NB4 (cell line): Measurements from ENCODE around the gene ANKHD1.
"Not testable (repeated sequence)": the region's sequence is repeated elsewhere in the genome, so short reads cannot be mapped to it uniquely, and the experiment has no call there.

Source experiments
- DNase-seq: peaks from one replicate; pipeline ENCODE4 v3.0.0; 2010; ENCODE audit warnings: low read depth
- H3K4me3 ChIP-seq: one replicate; pipeline ENCODE4 v1.5.1; 2011; ENCODE audit warnings: mild to moderate bottlenecking, low read depth, low read length, moderate library complexity
- CTCF ChIP-seq: IDR thresholded peaks from one replicate; pipeline ENCODE4 v1.5.1; 2012; ENCODE audit warnings: low read depth, low read length
- MYC ChIP-seq: IDR thresholded peaks from 2 replicates; pipeline ENCODE4 v1.6.1; 2011; ENCODE audit warnings: low read depth, low read length
- POLR2A ChIP-seq: IDR thresholded peaks from 2 replicates; pipeline ENCODE4 v1.6.1; 2011; ENCODE audit warnings: mild to moderate bottlenecking; ENCODE audit not compliant: insufficient read length; ENCODE audit errors: extremely low read depth
- TF ChIP-seq, protein P1 (sequence below): IDR thresholded peaks from 2 replicates; pipeline ENCODE4 v1.6.1; 2011; ENCODE audit warnings: low read depth, low read length

ANKHD1 gene

DNA sequence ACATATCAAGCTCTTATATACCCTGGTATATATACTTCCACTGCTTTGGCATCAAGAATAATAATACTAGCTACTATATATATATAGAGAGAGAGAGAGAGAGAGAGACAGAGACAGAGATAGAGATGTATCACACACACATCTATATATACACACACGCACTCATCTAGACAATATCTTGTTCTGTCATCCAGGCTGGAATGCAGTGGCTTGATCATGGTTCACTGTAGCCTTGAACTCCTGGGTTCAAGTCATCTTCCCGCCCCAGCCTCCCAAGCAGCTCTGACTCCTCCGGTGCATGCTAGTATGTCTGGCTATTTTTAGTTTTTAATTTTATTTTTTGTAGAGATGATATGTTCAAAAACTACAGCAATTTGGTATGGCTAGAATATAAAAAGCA lies 22.5 kb downstream of the ANKHD1 start:
- TF ChIP-seq CTCF, result no peak
- TF ChIP-seq MYC, result no peak
- TF ChIP-seq POLR2A, result no peak
- TF ChIP-seq, protein P1, sequence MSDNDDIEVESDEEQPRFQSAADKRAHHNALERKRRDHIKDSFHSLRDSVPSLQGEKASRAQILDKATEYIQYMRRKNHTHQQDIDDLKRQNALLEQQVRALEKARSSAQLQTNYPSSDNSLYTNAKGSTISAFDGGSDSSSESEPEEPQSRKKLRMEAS, result no peak
- no peak for DNase-seq
- H3K4me3 ChIP-seq, result no peak overlapping the region

DNA sequence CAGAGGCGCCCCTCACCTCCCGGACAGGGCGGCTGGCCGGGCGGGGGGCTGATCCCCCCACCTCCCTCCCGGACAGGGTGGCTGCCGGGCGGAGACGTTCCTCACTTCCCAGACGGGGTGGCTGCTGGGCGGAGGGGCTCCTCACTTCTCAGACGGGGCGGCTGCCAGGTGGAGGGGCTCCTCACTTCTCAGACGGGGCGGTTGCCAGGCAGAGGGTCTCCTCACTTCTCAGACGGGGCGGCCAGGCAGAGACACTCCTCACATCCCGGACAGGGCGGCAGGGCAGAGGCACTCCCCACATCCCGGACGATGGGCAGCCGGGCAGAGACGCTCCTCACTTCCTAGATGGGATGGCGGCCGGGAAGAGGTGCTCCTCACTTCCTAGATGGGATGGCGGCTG lies 26.1 kb downstream of the ANKHD1 start:
- not testable (repeated sequence) for H3K4me3 ChIP-seq, DNase-seq

DNA sequence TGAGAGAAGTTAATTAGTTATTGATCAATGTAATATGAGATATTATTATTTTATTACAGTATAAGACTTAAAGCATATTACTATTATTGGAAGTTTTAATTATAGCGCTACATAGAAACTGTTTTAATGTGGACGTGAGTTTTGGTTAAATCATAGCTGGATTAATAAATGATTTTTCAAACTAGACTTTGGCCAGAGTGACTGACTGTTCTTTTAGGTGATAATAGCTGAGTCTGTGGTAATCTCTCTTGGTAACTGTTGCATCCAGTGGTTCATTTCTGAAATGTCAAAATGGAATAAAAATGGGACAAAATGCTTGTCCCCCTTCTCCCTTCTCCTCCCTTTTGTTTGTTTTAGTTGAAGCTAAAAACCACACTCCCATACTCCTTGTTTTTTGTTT lies 28.1 kb downstream of the ANKHD1 start:
- no peak overlapping the region for H3K4me3 ChIP-seq
- DNase-seq, result no peak
- TF ChIP-seq MYC, result no peak
- no peak for TF ChIP-seq POLR2A
- no peak for TF ChIP-seq CTCF
- TF ChIP-seq, protein P1, result no peak

DNA sequence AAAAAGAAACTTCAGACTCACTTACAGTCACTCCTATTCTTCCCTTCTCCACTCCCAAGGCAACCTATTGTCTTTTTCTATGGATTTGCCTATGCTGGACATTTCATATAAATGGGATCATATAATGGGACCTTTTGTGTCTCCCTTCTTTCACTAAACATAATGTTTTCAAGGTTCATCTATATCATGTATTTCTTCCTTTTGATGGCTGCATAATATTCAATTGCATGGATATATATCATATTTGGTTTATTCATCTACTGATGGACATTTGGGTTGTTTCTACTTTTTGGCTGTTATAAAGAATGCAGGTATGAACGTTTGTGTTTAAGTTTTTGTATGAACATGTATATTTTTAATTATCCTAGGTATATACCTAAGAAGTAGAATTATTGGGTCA lies 30.6 kb downstream of the ANKHD1 start:
- H3K4me3 ChIP-seq, result no peak overlapping the region
- DNase-seq, result no peak
- TF ChIP-seq MYC (no peak), POLR2A (no peak), CTCF (no peak)
- TF ChIP-seq, protein P1, result no peak

- DNase-seq, result no peak
- H3K4me3 ChIP-seq, result no peak overlapping the region
- TF ChIP-seq CTCF (no peak), MYC (no peak), POLR2A (no peak)
- TF ChIP-seq, protein P1, result no peak
Observed at GRCh38 chr5:140432916-140433315, 31.3 kb downstream of the ANKHD1 start.

- DNase-seq, H3K4me3 ChIP-seq: not testable (repeated sequence)
Observed at GRCh38 chr5:140457368-140457767, 55.7 kb downstream of the ANKHD1 start.

DNA sequence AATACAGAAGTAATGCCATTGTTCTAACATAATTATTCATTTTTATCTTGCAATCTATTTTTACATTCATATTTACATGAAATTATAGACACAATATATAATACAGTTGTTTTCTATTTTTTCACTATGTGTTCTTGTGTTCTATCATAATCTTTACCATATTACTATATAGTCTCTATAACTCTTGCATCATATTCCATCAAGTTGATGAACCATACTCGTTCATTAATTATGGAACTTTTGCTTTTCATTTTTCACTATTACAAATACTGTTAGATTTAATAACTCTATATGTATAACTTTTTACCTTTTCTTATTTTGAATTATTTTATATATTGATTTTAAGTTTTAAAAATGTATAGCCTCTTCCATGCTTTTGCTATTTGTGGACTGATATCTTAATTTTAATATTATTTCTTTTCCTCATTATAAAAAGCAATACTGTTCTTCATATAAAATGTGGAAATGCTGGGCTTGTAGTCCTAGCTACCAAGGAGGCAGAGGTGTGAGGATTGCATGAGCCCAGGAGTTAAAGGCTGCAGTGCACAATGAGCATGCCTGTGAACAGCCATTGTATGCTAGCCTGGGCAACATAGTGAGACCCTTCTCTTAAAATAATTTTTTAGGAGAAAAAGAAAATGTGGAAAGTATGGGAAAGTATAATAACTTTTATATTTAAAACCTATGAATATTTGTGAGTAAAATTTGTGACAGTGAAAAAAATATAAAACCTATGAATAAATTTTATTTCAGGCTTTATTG lies 65.5 kb downstream of the ANKHD1 start:
- TF ChIP-seq POLR2A (no peak), MYC (no peak), CTCF (no peak)
- TF ChIP-seq, protein P1, result no peak
- no peak for DNase-seq
- no peak overlapping the region for H3K4me3 ChIP-seq
